Measurements from ENCODE around the gene IGSF23. TPM values are rescaled to one million over a fixed set of nuclear protein-coding genes. Genes with fewer than 3 reads are reported as not detected.
"Not testable (repeated sequence)": the region's sequence is repeated elsewhere in the genome, so short reads cannot be mapped to it uniquely, and the experiment has no call there.

The IGSF23 gene
- total and polyA plus RNA-seq, 2 experiments from 2014 or later = 0.63 TPM; not detected in 1

DNA sequence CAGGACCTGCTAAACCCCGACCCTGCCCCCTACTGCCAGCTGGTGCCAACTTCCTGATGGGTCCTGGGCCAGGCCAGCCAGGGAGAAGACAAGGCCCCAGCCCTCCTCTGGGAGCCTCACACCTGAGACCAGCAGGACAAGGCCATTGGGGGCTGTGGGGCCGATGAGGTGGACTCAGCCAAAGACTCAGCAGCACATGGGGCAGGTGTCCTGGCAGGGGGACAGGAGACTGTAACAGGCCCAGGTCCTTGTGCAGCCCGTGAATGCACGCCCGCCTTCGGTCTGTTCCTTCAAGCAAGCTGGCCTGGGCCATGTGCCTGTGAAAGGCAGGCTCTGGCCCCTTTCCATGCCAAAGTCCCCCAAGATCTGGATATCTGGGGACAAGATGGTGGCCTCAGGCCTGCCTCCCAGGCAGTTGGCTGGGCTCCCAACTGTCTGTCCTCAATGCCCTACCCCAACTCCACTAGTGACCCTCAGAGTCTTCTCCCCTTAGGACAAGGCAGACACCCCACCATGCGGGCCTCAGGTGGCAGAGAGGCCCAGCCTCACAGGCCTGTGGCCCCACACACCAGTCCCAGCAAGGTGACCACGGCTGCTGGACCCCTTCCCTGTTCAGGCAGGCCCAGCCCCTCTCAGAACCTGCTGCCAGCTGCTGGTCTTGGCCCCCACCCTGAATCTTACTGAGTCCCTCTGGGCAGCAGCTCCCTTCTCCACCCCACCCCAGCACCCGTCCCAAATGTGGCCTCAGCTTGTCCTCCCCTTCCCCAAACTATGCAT lies 70.3 kb downstream of the IGSF23 start:
- Histone ChIP-seq H3K36me3 (ENCODE audit: low read depth) (no peaks in the 10 kb centered on the region), H2AFZ (no peak overlapping the region), H3K79me2 (ENCODE audit: insufficient read depth) (no peaks in the 10 kb centered on the region), H3F3A (ENCODE audit: insufficient read depth) (peaks cover 9% of the 10 kb centered on the region; the same call in 1 of the 2 replicates), H3K9ac (no peak overlapping the region), H3K4me2 (ENCODE audit: unreplicated experiment) (no peak overlapping the region), H3K27ac (no peak overlapping the region), H3K9me2 (ENCODE audit: insufficient read depth) (no peaks in the 10 kb centered on the region), H3K9me3 (ENCODE audit: low read depth) (no peaks in the 10 kb centered on the region), H4K20me1 (ENCODE audit: insufficient read depth) (no peaks in the 10 kb centered on the region), H3K27me3 (replicated peaks; ENCODE audit: insufficient read depth) (no peaks in the 10 kb centered on the region), H3K4me3 (no peak overlapping the region), H3K4me1 (ENCODE audit: insufficient read depth) (0 out of 2 replicates have a peak, but pooled peaks cover 6% of the 10 kb centered on the region)
- TF ChIP-seq EZH2 (IDR thresholded peaks at IDR 0.05; ENCODE audit: insufficient read depth, poor library complexity, severe bottlenecking) (no peak), EZH2phosphoT487 (IDR thresholded peaks at IDR 0.05; ENCODE audit: insufficient read depth, low read depth) (no peak)
- 86 to 98% methylated on average over 8 to 9 of the region's 9 CpGs for WGBS, 2 experiments (ENCODE audit: low coverage in 1 of 2, low lambda C conversion rate in 2 of 2, missing lambda C conversion rate in 2 of 2)
- in situ Hi-C loops (cut with MboI) = no loop called here
- no peak for DNase-seq

GRCh38 chr19:44684396-44684795 lies 71.0 kb downstream of the IGSF23 start:
- H3K4me3 ChIP-seq; H3F3A ChIP-seq (ENCODE audit: insufficient read depth); H3K36me3 ChIP-seq (ENCODE audit: low read depth); H3K9me2 ChIP-seq (ENCODE audit: insufficient read depth); H3K27me3 ChIP-seq (replicated peaks; ENCODE audit: insufficient read depth); H4K20me1 ChIP-seq (ENCODE audit: insufficient read depth); H2AFZ ChIP-seq; in situ Hi-C loops (cut with MboI); H3K4me2 ChIP-seq (ENCODE audit: unreplicated experiment); H3K79me2 ChIP-seq (ENCODE audit: insufficient read depth); DNase-seq; H3K9me3 ChIP-seq (ENCODE audit: low read depth); H3K4me1 ChIP-seq (ENCODE audit: insufficient read depth): not testable (repeated sequence)
- WGBS, 2 experiments (ENCODE audit: low coverage in 1 of 2, low lambda C conversion rate in 2 of 2, missing lambda C conversion rate in 2 of 2) = 83 to 88% methylated on average over 3 of the region's 3 CpGs
- Histone ChIP-seq H3K27ac (peak overlapping the region; percentile 59), H3K9ac (peak overlapping the region; percentile 31; the same call in 1 of the 2 replicates)

DNA sequence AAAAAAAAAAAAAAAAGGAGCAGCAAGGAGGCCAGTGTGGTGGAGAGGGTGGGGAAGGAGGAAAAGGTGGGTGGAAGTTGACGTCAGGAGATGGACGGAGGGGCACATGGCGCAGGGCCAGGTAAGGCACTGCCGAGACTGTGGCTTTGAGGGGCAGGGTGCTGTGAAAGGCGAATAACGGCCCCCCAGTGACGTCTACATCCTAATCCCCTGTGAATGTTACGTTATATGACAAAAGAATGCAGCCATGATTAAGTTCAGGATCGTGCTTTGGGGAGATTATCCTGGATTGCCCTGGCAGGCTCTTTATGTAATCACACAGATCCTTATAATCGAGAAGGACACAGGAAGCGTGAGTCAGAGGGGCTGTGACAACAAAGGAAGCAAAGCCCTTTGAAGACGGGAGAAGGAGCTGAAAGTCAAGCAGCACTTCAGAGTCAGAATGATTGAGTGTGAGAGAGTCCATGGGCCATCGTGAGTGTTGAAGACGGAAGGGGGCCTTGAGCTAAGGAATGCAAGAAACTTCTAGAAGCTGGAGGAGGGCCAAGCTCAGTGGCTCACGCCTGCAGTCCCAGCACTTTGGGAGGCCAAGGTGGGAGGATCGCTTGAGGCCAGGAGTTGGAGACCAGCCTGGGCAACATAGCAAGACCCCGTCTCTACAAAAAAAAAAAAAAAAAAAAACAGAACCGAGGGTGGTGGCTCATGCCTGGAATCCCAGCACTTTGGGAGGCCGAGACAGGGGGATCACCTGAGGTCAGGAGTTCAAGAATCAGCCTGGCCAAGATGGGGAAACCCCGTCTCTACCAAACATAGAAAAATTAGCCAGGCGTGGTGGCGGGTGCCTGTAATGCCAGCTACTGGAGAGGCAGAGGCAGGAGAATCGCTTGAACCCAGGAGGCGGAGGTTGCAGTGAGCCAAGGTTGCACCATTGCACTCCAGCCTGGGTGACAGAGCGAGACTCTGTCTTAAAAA lies 71.8 kb downstream of the IGSF23 start:
- Histone ChIP-seq H3K27me3 (replicated peaks; ENCODE audit: insufficient read depth) (no peaks in the 10 kb centered on the region), H3K27ac (peak overlapping the region; percentile 59), H3K36me3 (ENCODE audit: low read depth) (no peaks in the 10 kb centered on the region), H3K9ac (peak overlapping the region; percentile 31), H3K9me3 (ENCODE audit: low read depth) (no peaks in the 10 kb centered on the region), H2AFZ (peak overlapping the region; percentile 32; the same call in 1 of the 2 replicates), H3F3A (ENCODE audit: insufficient read depth) (peaks cover 9% of the 10 kb centered on the region; the same call in 1 of the 2 replicates), H3K9me2 (ENCODE audit: insufficient read depth) (no peaks in the 10 kb centered on the region), H3K79me2 (ENCODE audit: insufficient read depth) (no peaks in the 10 kb centered on the region), H3K4me1 (ENCODE audit: insufficient read depth) (0 out of 2 replicates have a peak, but pooled peaks cover 6% of the 10 kb centered on the region), H3K4me2 (ENCODE audit: unreplicated experiment) (peak overlapping the region; percentile 27), H4K20me1 (ENCODE audit: insufficient read depth) (no peaks in the 10 kb centered on the region), H3K4me3 (no peak overlapping the region)
- WGBS, 2 experiments (ENCODE audit: low coverage in 1 of 2, low lambda C conversion rate in 2 of 2, missing lambda C conversion rate in 2 of 2) = 39 to 44% methylated on average over 24 to 25 of the region's 25 CpGs
- DNase-seq = peak; percentile 93
- TF ChIP-seq EZH2phosphoT487 (IDR thresholded peaks at IDR 0.05; ENCODE audit: insufficient read depth, low read depth) = 0 out of 2 replicates have a peak, but pooled peaks have one; percentile 73
- TF ChIP-seq EZH2 (IDR thresholded peaks at IDR 0.05; ENCODE audit: insufficient read depth, poor library complexity, severe bottlenecking) = no peak
- in situ Hi-C loops (cut with MboI) = no loop called here

DNA sequence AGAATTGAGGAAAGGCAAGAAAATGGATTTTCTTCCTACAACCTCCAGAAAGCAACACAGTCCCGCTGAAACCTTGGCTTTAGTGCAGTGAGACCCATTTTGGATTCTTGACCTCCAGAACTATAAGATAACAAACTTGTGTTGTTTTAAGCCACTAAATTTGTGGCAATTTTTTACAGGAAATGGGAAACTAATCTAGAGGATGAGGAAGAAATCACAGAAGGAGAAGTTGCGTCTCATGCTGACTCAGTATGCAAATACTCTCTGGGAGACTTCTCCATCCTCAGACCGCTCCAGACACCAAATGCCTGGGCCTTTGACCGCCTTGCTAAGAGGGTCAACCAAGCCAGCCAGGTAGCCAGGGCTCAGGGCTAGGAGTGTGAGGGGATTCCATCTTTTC lies 72.5 kb downstream of the IGSF23 start:
- in situ Hi-C loops (cut with MboI) = no loop called here
- WGBS, 2 experiments (ENCODE audit: low coverage in 1 of 2, low lambda C conversion rate in 2 of 2, missing lambda C conversion rate in 2 of 2) = 86 to 91% methylated on average over 4 of the region's 4 CpGs
- no peaks in the 10 kb centered on the region for H3K27me3 ChIP-seq (replicated peaks; ENCODE audit: insufficient read depth)
- no peaks in the 10 kb centered on the region for H3K9me3 ChIP-seq (ENCODE audit: low read depth)
- peak overlapping the region; percentile 59; the same call in 1 of the 2 replicates for H3K27ac ChIP-seq
- H3F3A ChIP-seq (ENCODE audit: insufficient read depth) = peaks cover 9% of the 10 kb centered on the region; the same call in 1 of the 2 replicates
- H3K9me2 ChIP-seq (ENCODE audit: insufficient read depth) = no peaks in the 10 kb centered on the region
- DNase-seq = peak; percentile 25
- H3K4me3 ChIP-seq = no peak overlapping the region
- H4K20me1 ChIP-seq (ENCODE audit: insufficient read depth) = no peaks in the 10 kb centered on the region
- H3K4me2 ChIP-seq (ENCODE audit: unreplicated experiment) = no peak overlapping the region
- no peak overlapping the region for H3K9ac ChIP-seq
- H3K79me2 ChIP-seq (ENCODE audit: insufficient read depth) = no peaks in the 10 kb centered on the region
- no peaks in the 10 kb centered on the region for H3K36me3 ChIP-seq (ENCODE audit: low read depth)
- no peak overlapping the region for H2AFZ ChIP-seq
- H3K4me1 ChIP-seq (ENCODE audit: insufficient read depth) = 0 out of 2 replicates have a peak, but pooled peaks cover 6% of the 10 kb centered on the region
- no peak for TF ChIP-seq EZH2 (IDR thresholded peaks at IDR 0.05; ENCODE audit: insufficient read depth, poor library complexity, severe bottlenecking)
- no peak for TF ChIP-seq EZH2phosphoT487 (IDR thresholded peaks at IDR 0.05; ENCODE audit: insufficient read depth, low read depth)

MicroRNA genes within 50 kb of the gene (microRNA counts, 767-probe panel; counts per million panel counts)
- 447 counts per million, percentile 86 among the panel's probes with 10 or more counts for microRNA hsa-miR-4531

Small RNA genes within 50 kb of the gene (microRNA-seq; reads per million reads assigned to microRNA genes)
- not detected for gene MIR4531 (ENCODE audit: borderline number of aligned reads)

Small RNA genes within 50 kb of the gene (small RNA-seq; reads per million reads assigned to genes)
- not detected for gene AC243964.1 (ENCODE audit: low read depth, low replicate concordance)

Other genes with a start within 250 kb of the IGSF23 start
- gene ZNF285, start 212.0 kb upstream of the IGSF23 start, total RNA-seq (2014; rRNA removed; shearing (Covaris generic)) = 2.1 and 4.3 TPM in 2 replicates
- 0.99 and 1.1 TPM in 2 replicates for gene ZNF285, start 212.0 kb upstream of the IGSF23 start, polyA plus RNA-seq (2016; fragmentation: Nextera tagmentation; extraction: Ambion mirVana)
- 11.7 and 38.2 TPM in 2 replicates for gene ZNF229, start 165.1 kb upstream of the IGSF23 start, total RNA-seq (2014; rRNA removed; shearing (Covaris generic))
- gene ZNF229, start 165.1 kb upstream of the IGSF23 start, polyA plus RNA-seq (2016; fragmentation: Nextera tagmentation; extraction: Ambion mirVana) = 6.1 and 7.7 TPM in 2 replicates
- 5.8 and 8.2 TPM in 2 replicates for gene ZNF180, start 113.0 kb upstream of the IGSF23 start, total RNA-seq (2014; rRNA removed; shearing (Covaris generic))
- 2.9 and 3.9 TPM in 2 replicates for gene ZNF180, start 113.0 kb upstream of the IGSF23 start, polyA plus RNA-seq (2016; fragmentation: Nextera tagmentation; extraction: Ambion mirVana)
- gene CEACAM20, start 83.9 kb upstream of the IGSF23 start, total RNA-seq (2014; rRNA removed; shearing (Covaris generic)) = not detected in 2 replicates
- gene CEACAM20, start 83.9 kb upstream of the IGSF23 start, polyA plus RNA-seq (2016; fragmentation: Nextera tagmentation; extraction: Ambion mirVana) = not detected in 2 replicates
- gene PVR, start 30.3 kb downstream of the IGSF23 start, total RNA-seq (2014; rRNA removed; shearing (Covaris generic)) = 140 and 148 TPM in 2 replicates
- gene PVR, start 30.3 kb downstream of the IGSF23 start, polyA plus RNA-seq (2016; fragmentation: Nextera tagmentation; extraction: Ambion mirVana) = 58.8 and 63.3 TPM in 2 replicates
- gene CEACAM19, start 57.9 kb downstream of the IGSF23 start, total RNA-seq (2014; rRNA removed; shearing (Covaris generic)) = 0.51 and 1.9 TPM in 2 replicates
- gene CEACAM19, start 57.9 kb downstream of the IGSF23 start, polyA plus RNA-seq (2016; fragmentation: Nextera tagmentation; extraction: Ambion mirVana) = 1.3 and 1.7 TPM in 2 replicates
- not detected in 2 replicates for gene CEACAM16, start 85.6 kb downstream of the IGSF23 start, total RNA-seq (2014; rRNA removed; shearing (Covaris generic))
- not detected in 2 replicates for gene CEACAM16, start 85.6 kb downstream of the IGSF23 start, polyA plus RNA-seq (2016; fragmentation: Nextera tagmentation; extraction: Ambion mirVana)
- gene BCL3, start 135.1 kb downstream of the IGSF23 start, total RNA-seq (2014; rRNA removed; shearing (Covaris generic)) = 11.3 and 18.6 TPM in 2 replicates
- 24.6 and 26.8 TPM in 2 replicates for gene BCL3, start 135.1 kb downstream of the IGSF23 start, polyA plus RNA-seq (2016; fragmentation: Nextera tagmentation; extraction: Ambion mirVana)
- not detected in 2 replicates for gene CBLC, start 164.3 kb downstream of the IGSF23 start, total RNA-seq (2014; rRNA removed; shearing (Covaris generic))
- not detected in 2 replicates for gene CBLC, start 164.3 kb downstream of the IGSF23 start, polyA plus RNA-seq (2016; fragmentation: Nextera tagmentation; extraction: Ambion mirVana)
- gene BCAM, start 195.5 kb downstream of the IGSF23 start, total RNA-seq (2014; rRNA removed; shearing (Covaris generic)) = 1.3 and 2.1 TPM in 2 replicates
- 1.4 and 1.5 TPM in 2 replicates for gene BCAM, start 195.5 kb downstream of the IGSF23 start, polyA plus RNA-seq (2016; fragmentation: Nextera tagmentation; extraction: Ambion mirVana)
- gene NECTIN2, start 232.7 kb downstream of the IGSF23 start, total RNA-seq (2014; rRNA removed; shearing (Covaris generic)) = 71.7 and 88.7 TPM in 2 replicates
- 60.5 and 63.0 TPM in 2 replicates for gene NECTIN2, start 232.7 kb downstream of the IGSF23 start, polyA plus RNA-seq (2016; fragmentation: Nextera tagmentation; extraction: Ambion mirVana)

Measured in GM23248 (cell line).